GM12873 (cell line): ENCODE measurements around the gene TCP11.

ENCODE experiments used
- TF ChIP-seq, protein P1 (sequence below): IDR thresholded peaks from 2 replicates; pipeline ENCODE4 v1.5.1; 2012; ENCODE audit warnings: low read depth, mild to moderate bottlenecking, moderate library complexity, low read length, control low read depth; ENCODE audit not compliant: insufficient read depth; ENCODE audit errors: missing control alignments

Gene TCP11

DNA sequence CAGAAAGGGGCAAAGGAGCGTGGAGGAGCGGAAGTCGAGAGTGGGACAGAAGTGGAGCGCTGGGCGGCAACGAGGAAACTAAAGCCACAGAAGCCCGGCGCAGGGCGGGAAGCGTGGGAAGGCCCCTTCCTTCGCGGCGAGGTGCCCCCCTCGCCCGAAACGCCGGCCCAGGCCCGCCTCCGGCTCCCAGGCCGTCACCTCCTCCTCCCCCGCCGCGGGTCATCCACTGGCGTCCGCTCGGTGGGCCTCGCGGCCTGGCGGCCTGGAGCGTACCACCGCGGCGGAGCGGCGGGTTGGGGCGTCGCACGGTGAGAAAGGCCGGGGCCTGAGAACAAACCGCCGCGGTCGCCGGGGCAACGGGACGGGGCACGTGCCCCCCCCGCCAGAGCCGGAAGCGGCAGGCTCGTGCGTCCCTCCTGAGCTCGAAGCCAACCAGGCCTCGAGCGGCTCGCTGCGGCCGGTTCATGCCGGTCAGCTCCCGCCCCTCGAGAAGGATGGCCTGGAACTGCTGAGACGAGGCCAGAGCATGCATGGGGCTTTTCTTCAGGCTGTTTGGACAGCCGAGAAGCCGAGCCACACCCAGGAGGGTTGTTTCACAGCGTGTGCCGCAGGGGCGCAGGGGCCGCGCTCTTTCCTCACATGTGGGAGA, at the start of gene TCP11:
TCP11 (minus strand) TSS at position 333 of the 649 bp plus-strand sequence. CDS start 469 bp downstream, outside the sequence.
- TF ChIP-seq, protein P1, sequence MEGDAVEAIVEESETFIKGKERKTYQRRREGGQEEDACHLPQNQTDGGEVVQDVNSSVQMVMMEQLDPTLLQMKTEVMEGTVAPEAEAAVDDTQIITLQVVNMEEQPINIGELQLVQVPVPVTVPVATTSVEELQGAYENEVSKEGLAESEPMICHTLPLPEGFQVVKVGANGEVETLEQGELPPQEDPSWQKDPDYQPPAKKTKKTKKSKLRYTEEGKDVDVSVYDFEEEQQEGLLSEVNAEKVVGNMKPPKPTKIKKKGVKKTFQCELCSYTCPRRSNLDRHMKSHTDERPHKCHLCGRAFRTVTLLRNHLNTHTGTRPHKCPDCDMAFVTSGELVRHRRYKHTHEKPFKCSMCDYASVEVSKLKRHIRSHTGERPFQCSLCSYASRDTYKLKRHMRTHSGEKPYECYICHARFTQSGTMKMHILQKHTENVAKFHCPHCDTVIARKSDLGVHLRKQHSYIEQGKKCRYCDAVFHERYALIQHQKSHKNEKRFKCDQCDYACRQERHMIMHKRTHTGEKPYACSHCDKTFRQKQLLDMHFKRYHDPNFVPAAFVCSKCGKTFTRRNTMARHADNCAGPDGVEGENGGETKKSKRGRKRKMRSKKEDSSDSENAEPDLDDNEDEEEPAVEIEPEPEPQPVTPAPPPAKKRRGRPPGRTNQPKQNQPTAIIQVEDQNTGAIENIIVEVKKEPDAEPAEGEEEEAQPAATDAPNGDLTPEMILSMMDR: no peak

- TF ChIP-seq, protein P1: no peak
Measured at GRCh38 chr6:35190306-35190705, 49.2 kb upstream of the TCP11 start.

GRCh38 chr6:35188886-35189285, 47.7 kb upstream of the TCP11 start:
- TF ChIP-seq, protein P1: no peak

DNA sequence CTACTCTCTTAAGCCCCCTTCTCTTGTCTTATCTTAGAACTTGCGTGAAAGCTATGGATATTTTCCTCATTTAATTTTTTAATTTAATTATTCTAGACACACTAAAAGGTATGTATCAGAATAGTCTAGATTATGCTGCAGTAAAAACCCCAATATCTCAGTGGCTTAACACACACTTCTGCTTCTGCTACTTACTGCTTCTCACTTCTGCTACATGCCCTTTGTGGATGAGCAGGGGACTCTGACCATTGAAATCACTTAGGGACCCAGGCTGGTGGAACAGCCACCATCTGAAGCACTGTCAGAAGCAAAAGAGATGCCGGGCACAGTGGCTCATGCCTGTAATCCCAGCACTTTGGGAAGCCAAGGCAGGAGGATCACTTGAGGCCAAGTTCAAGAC, 45.4 kb upstream of the TCP11 start:
- TF ChIP-seq, protein P1: no peak

- TF ChIP-seq, protein P1: no peak
Measured at GRCh38 chr6:35185971-35186370, 44.8 kb upstream of the TCP11 start.

DNA sequence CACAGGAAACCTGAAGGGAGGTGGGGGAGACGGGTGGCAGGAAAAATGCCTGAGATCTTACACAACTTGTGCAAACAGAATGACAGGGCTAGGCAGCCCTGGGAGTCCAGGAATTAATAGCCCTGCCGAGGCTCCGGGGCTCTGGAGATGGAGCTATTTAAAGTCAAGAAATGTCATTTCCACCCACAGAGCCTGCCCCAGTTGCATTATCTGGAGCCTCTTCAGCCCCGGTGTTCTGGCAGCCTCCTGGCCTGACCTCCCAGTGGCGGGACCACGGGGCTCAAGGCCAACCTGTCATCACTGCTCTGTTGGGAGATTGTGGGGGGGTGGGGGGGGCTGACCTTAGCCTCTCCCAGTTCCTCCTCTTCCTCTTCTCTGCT, 44.2 kb upstream of the TCP11 start:
- TF ChIP-seq, protein P1: no peak

- TF ChIP-seq, protein P1: no peak
Measured at GRCh38 chr6:35184580-35185301, 43.6 kb upstream of the TCP11 start.
